WTC11 (cell line): ENCODE data around the gene RAP2A. TPM values are rescaled to one million over a fixed set of nuclear protein-coding genes. Genes with fewer than 3 reads are reported as not detected.

Source experiments
- ATAC-seq: fragments of 200-7000 bp; cut with Tn5 transposase; 2 replicates; pipeline ENCODE4 v1.10.0; 2021; ENCODE audit warnings: mild to moderate bottlenecking, moderate library complexity
- CTCF ChIA-PET: fragments of 300-600 bp; sonication (Branson Sonifier 250); formaldehyde crosslinking; loops from one replicate; lab custom pipeline; 2021; ENCODE audit warnings: antibody characterized with exemption; lab: Charles Lee
- POLR2A ChIA-PET: fragments of 350-600 bp; sonication (Branson Sonifier 250); formaldehyde crosslinking; loops from one replicate; lab custom pipeline; 2021; ENCODE audit warnings: antibody characterized with exemption; lab: Charles Lee
- DNase-seq: peaks from one replicate; pipeline ENCODE4 v3.0.0; 2021; ENCODE audit warnings: low spot score
- H3K27ac Mint-ChIP-seq: 2 replicates; pipeline ENCODE4 v1.8.0; 2021; ENCODE audit warnings: mixed read lengths
- H3K27me3 Mint-ChIP-seq: 2 replicates; pipeline ENCODE4 v1.8.0; 2021; ENCODE audit warnings: low read depth, mild to moderate bottlenecking, moderate library complexity, mixed read lengths
- H3K36me3 Mint-ChIP-seq: 2 replicates; pipeline ENCODE4 v1.8.0; 2021; ENCODE audit warnings: mixed read lengths
- H3K4me1 Mint-ChIP-seq: 2 replicates; pipeline ENCODE4 v1.8.0; 2022; ENCODE audit warnings: mixed read lengths
- H3K4me3 Mint-ChIP-seq: 2 replicates; pipeline ENCODE4 v1.8.0; 2021; ENCODE audit warnings: mild to moderate bottlenecking, moderate library complexity, mixed read lengths
- H3K9me3 Mint-ChIP-seq: 2 replicates; pipeline ENCODE4 v1.8.0; 2021; ENCODE audit warnings: mixed read lengths
- AR ChIP-seq: fragments of 250-450 bp; sonication (Bioruptor Pico); IDR thresholded peaks from 2 replicates; pipeline ENCODE4 v1.9.0; 2021; ENCODE audit warnings: mild to moderate bottlenecking
- CREB1 ChIP-seq: sonication (generic); formaldehyde crosslinking; IDR thresholded peaks from 2 replicates; pipeline ENCODE4 v1.8.0; 2023; ENCODE audit warnings: mild to moderate bottlenecking, missing genetic modification reagents
- CTCF ChIP-seq: fragments of 200-600 bp; IDR thresholded peaks from 2 replicates; pipeline ENCODE4 v1.8.0; 2022; ENCODE audit warnings: antibody characterized with exemption
- ELF4 ChIP-seq: sonication (generic); formaldehyde crosslinking; IDR thresholded peaks from 2 replicates; pipeline ENCODE4 v1.8.1; 2022; ENCODE audit warnings: low read depth, mild to moderate bottlenecking, moderate library complexity, missing genetic modification reagents
- FOXP1 ChIP-seq: sonication (generic); formaldehyde crosslinking; IDR thresholded peaks from 2 replicates; pipeline ENCODE4 v1.8.0; 2022; ENCODE audit warnings: missing genetic modification reagents, mild to moderate bottlenecking, moderate library complexity, borderline replicate concordance
- GABPB1 ChIP-seq: sonication (generic); formaldehyde crosslinking; IDR thresholded peaks from 2 replicates; pipeline ENCODE4 v1.8.1; 2023; ENCODE audit warnings: mild to moderate bottlenecking, missing genetic modification reagents
- GRHL2 ChIP-seq: fragments of 250-450 bp; sonication (Bioruptor Pico); IDR thresholded peaks from 2 replicates; pipeline ENCODE4 v1.8.0; 2022; ENCODE audit warnings: mild to moderate bottlenecking, moderate library complexity; ENCODE audit not compliant: insufficient replicate concordance, severe bottlenecking
- IRF2 ChIP-seq: sonication (generic); formaldehyde crosslinking; IDR thresholded peaks from 2 replicates; pipeline ENCODE4 v1.8.0; 2022; ENCODE audit warnings: low read depth, missing genetic modification reagents, borderline replicate concordance
- MLX ChIP-seq: sonication (generic); formaldehyde crosslinking; IDR thresholded peaks from 2 replicates; pipeline ENCODE4 v1.8.1; 2023; ENCODE audit warnings: mild to moderate bottlenecking, missing genetic modification reagents, moderate library complexity
- NFE2L1 ChIP-seq: sonication (generic); formaldehyde crosslinking; IDR thresholded peaks from 2 replicates; pipeline ENCODE4 v1.8.1; 2023; ENCODE audit warnings: missing genetic modification reagents
- NR2C2 ChIP-seq: sonication (generic); formaldehyde crosslinking; IDR thresholded peaks from 2 replicates; pipeline ENCODE4 v1.8.0; 2022; ENCODE audit warnings: mild to moderate bottlenecking, missing genetic modification reagents
- PREB ChIP-seq: sonication (generic); formaldehyde crosslinking; IDR thresholded peaks from 2 replicates; pipeline ENCODE4 v1.8.1; 2022; ENCODE audit warnings: mild to moderate bottlenecking, missing genetic modification reagents, moderate library complexity, borderline replicate concordance
- SOX15 ChIP-seq: fragments of 250-450 bp; sonication (Bioruptor Pico); IDR thresholded peaks from 2 replicates; pipeline ENCODE4 v1.9.0; 2021; ENCODE audit warnings: mild to moderate bottlenecking
- TEAD4 ChIP-seq: sonication (generic); formaldehyde crosslinking; IDR thresholded peaks from 2 replicates; pipeline ENCODE4 v1.8.0; 2022; ENCODE audit warnings: mild to moderate bottlenecking, missing genetic modification reagents
- ZNF317 ChIP-seq: sonication (generic); formaldehyde crosslinking; IDR thresholded peaks from 2 replicates; pipeline ENCODE4 v1.8.1; 2023; ENCODE audit warnings: low read depth, mild to moderate bottlenecking, moderate library complexity, missing genetic modification reagents, borderline replicate concordance
- ZNF532 ChIP-seq: fragments of 250-450 bp; sonication (Bioruptor Pico); IDR thresholded peaks from 2 replicates; pipeline ENCODE4 v1.9.0; 2021; ENCODE audit warnings: mild to moderate bottlenecking, borderline replicate concordance
- ZNF671 ChIP-seq: fragments of 250-450 bp; sonication (Bioruptor Pico); IDR thresholded peaks from 2 replicates; pipeline ENCODE4 v1.8.0; 2021; ENCODE audit warnings: mild to moderate bottlenecking
- total RNA-seq: library from RNA; stranded (reverse); gene quantifications from 3 replicates; pipeline ENCODE4 v1.2.3, GENCODE V29; 2021

RAP2A gene
- total RNA-seq, 1 experiment from 2014 or later: 39.0 TPM

GRCh38 chr13:97468331-97468730 is 34.4 kb downstream of the RAP2A start (continued):
- TF ChIP-seq ZNF532 (CRISPR knock-in tag) (no peak), NR2C2 (CRISPR knock-in tag) (no peak), CREB1 (CRISPR knock-in tag) (no peak), ZNF671 (CRISPR knock-in tag) (no peak), TEAD4 (no peak)

- DNase-seq: no peak
- Mint-ChIP-seq H3K9me3 (peaks cover 4% of the 10 kb centered on the region; the same call in 1 of the 2 replicates), H3K27ac (no peak overlapping the region), H3K36me3 (no peaks in the 10 kb centered on the region), H3K4me3 (no peak overlapping the region), H3K4me1 (no peaks in the 10 kb centered on the region), H3K27me3 (no peaks in the 10 kb centered on the region; the same call in 1 of the 2 replicates)
- no peak for ATAC-seq
- TF ChIP-seq PREB (no peak), CTCF (no peak), ELF4 (no peak), MLX (CRISPR knock-in tag) (no peak), ZNF317 (CRISPR knock-in tag) (no peak), GRHL2 (CRISPR knock-in tag) (no peak), GABPB1 (no peak)
- CTCF ChIA-PET: no interaction called here
- POLR2A ChIA-PET: no interaction called here
Observed at GRCh38 chr13:97471711-97472110, 37.7 kb downstream of the RAP2A start.

- H3K4me3 Mint-ChIP-seq: no peak overlapping the region
- ChIA-PET CTCF (no interaction called here), POLR2A (no interaction called here)
- H3K9me3 Mint-ChIP-seq: peaks cover 2% of the 10 kb centered on the region; the same call in 1 of the 2 replicates
- ATAC-seq: no peak
- no peak overlapping the region for H3K27ac Mint-ChIP-seq
- H3K4me1 Mint-ChIP-seq: peaks cover 9% of the 10 kb centered on the region
- no peaks in the 10 kb centered on the region for H3K36me3 Mint-ChIP-seq
- H3K27me3 Mint-ChIP-seq: no peaks in the 10 kb centered on the region; the same call in 1 of the 2 replicates
- DNase-seq: no peak
- TF ChIP-seq NFE2L1 (CRISPR knock-in tag): no peak
- TF ChIP-seq AR (CRISPR knock-in tag): no peak
- no peak for TF ChIP-seq IRF2 (CRISPR knock-in tag)
- TF ChIP-seq ZNF671 (CRISPR knock-in tag): no peak
- TF ChIP-seq SOX15: no peak
- no peak for TF ChIP-seq FOXP1 (CRISPR knock-in tag)
Observed at GRCh38 chr13:97474349-97474980, 40.5 kb downstream of the RAP2A start.
